Stimulated activated CD8-positive, alpha-beta memory T cell treated with anti-CD3 and anti-CD28 coated beads, Interleukin-4, amount 100 ng/mL, for 48 hours (primary cell): ENCODE measurements around the gene GALNT2.

Experiments
- DNase-seq: peaks from one replicate; pipeline ENCODE4 v3.0.0-alpha.2; 2020

Gene GALNT2

DNA sequence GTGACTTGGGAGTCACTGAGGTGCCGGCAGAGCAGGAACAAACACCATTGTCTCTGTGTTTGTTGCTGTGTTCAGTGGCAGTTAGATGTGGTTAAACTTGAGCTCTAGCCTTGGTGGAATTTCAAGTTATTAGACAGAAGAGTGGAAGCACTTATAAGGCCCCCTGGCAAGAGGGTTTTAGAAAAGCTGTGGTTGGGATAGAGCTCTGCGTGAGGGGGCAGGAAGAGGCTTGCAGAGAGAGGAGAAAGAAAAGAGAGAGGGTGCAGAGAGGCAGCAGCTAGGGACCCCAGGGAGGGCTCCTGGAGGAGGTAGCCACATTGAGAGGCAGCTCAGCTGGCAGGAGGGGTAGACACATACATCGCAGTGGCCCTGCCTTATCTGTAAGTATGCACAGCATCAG lies 128.2 kb downstream of the GALNT2 start:
- DNase-seq: no peak

GRCh38 chr1:230196077-230196476 lies 129.0 kb downstream of the GALNT2 start:
- no peak for DNase-seq

DNA sequence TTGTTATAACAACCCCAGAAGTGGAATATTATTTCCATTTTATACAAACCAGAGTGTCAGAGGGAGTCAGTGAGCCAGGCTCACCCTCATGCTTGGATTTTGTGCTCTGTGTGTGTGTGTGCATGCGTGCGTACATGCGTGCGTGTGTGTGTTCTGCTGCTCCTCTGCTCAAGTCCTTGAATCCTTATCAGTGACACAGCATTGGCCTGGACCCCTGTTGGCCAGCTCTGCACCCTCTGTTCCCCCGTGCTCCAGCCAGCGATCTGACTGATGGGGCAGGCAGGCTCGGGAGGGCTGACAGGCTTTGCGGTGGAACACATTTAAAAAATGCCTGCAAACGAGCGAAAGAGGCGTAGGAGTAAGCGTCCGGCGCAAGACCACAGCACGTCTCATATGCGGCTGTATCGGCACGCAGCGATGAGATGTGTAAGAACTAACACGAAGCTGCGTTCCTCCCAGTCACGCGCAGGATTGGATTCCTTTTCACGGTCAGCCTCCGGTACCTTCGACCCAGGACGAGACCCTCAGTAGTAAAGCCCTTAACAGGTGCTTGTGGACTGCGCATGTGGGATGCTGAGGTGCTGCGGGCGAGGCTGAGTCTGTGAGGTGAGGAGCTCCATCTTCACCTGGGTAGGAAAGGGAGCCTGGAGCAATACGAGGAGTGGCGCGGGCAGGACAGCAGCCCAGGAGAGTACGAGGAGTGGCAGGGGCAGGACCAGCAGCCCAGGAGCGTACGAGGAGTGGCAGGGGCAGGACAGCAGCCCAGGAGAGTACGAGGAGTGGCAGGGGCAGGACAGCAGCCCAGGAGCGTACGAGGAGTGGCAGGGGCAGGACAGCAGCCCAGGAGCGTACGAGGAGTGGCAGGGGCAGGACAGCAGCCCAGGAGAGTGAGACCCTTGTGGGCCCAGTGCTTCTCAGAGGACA lies 130.9 kb downstream of the GALNT2 start:
- DNase-seq: no peak

GRCh38 chr1:230199034-230199433 lies 132.0 kb downstream of the GALNT2 start:
- no peak for DNase-seq

- no peak for DNase-seq
Measured at GRCh38 chr1:230199554-230199953, 132.5 kb downstream of the GALNT2 start.

GRCh38 chr1:230200276-230200675 lies 133.2 kb downstream of the GALNT2 start:
- no peak for DNase-seq

DNA sequence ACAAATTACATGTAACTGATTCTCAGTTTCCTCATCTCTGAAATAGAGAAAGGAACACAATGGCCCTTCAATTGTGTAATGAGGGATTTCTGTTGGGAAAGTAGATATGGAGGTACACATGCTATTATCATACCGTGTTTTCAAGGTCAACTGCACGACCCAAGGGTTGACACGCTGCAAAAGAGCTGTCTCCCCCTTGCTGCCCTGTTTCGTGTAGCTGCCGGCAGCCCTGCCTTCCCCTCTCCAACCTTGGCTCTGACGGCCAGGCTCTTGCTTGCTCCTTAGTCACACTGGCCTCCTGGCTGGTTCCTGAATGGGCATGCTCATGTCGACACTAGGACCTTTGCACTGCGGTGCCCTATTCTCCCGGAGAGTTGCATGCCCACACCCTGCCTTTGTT lies 134.4 kb downstream of the GALNT2 start:
- DNase-seq: no peak

DNA sequence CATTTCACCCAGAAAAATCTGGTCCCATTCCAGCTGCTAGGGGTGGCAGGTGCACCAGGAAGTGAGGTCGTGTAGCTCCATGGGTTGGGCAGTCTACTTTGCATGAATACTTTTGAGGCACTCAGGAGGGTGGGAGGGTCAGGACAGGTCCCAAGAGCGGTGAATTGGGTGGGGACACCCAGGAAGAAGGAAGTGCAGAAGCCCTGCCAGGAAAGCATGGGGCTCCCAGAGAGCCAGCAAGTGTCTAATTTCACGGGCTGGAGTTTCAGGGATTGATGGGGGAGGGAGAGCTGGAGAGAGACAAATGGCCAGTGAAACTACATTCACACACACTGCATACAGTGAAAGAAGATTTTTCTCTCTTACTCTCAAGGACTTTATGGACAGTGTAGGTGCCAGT lies 137.8 kb downstream of the GALNT2 start:
- DNase-seq: no peak

DNA sequence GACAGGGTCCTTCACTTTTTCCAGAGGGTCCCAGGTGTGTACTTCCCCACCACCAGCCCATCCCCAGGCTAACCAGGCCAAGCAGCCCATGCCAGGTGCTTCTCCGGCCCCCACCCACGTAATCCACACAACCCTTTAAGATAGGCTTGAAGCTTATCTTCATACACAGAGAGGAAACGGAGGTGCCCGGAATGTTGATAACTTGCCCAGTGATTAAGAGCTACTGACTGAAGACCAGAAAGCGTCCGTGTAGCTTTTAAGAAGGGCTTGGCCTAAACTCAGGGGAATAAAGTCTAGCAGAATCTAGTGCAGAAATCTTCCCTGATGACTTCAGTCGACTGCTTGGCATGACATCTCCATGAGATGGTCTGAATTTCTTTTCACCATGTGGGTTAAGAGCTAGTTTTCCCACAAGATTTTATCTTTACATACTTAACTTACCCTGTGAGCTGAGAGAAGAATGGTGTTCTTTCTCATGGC lies 138.7 kb downstream of the GALNT2 start:
- DNase-seq: no peak

GRCh38 chr1:230206207-230206606 lies 139.2 kb downstream of the GALNT2 start:
- DNase-seq: no peak

DNA sequence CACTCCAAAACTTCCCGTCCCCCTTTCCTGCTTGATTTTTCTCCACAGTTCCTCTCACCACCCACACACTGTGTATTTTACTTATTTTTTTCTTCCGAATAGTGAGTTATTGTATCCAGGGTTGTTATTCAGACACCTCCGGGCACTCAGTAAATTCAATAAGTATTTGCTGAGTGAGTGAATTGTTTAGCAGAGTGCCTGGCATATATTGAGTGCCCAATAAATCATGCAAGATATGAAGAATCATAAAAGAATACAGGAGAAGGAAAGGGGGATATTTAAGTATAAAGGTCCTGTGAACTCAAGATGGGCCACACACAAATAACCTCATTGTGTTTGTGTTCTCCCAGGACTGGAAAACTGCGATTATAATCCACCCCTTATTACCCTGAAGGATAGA lies 139.9 kb downstream of the GALNT2 start:
- DNase-seq: no peak

- no peak for DNase-seq
Measured at GRCh38 chr1:230207598-230207997, 140.6 kb downstream of the GALNT2 start.

DNA sequence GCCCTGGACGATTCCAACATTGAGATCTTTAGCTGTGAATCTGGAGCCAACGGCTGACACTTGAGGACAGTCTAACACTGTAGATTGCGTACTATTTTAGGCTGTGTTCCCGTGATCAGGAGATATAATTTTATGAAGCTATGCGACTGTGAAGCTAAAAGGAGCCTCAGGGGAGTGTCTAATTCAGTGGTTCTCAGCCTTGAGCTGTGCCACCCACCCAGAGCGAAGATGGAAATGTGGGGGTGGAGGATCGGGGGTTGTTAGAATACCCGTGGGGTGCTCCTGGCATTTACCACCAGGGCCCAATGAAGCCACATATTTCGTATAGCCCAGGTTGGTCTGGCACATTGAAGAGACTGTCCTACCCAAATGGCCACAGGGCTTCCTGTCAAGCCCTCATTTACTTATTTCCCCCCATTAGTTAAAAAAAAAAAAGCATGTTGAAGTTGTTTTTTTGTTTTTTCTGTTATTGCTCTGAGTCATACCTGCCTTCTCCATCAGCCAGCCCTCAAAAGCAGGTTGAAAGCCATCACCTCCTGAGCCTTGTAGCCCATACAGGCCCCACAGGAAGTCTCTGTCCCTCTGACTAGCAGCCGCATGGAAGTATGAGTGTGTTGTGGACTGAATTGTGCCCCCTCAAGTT lies 141.7 kb downstream of the GALNT2 start:
- peak; percentile 65 for DNase-seq

DNA sequence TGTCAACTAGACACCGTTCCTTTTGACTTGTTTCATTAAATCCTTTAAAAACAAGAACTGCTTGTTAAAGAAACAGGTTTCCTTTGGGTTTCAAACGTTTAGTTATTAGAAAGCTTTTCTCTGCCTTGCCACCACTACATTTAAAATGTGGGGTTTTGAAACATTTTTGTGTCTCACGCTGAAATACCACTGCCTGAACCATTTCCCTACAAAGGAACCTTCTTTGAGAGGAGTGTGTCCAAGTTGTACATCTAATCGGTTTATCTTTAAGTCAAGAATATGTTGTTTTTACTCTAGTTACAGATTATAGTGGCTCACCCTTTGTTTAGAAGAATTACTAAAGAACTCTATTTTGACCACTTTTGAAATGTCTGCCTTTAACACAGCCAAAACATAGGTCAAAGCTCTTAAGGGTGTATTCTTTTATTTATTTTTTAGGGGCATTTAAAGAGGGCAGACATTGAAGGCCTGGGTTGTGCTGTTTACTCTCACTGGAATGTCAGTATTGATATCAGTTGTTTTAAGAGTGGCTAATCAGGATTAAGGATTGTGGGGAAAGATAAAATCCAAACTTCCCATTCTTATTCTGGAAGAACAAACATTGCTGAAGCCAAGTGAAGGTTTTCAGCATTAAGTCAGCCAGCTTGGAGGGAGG lies 143.4 kb downstream of the GALNT2 start:
- DNase-seq: no peak

DNA sequence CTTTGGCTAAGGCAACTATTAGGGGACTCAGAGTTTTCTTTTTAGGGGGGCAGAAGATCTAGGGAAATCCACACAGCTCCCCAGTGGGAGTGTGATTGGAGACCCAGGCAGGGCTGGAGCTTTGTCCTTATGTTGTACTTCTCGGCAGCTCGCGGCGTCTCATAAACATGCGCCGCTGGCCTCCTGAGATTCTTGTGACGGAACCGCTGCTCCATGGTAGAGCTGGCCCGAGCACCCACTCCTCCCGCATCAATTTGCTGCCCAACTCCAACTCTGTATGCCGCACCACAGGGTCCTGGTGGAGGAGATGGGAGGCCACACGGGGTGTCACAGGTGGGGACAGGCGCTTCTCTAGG lies 143.9 kb downstream of the GALNT2 start:
- no peak for DNase-seq

GRCh38 chr1:230211436-230212145 lies 144.6 kb downstream of the GALNT2 start:
- no peak for DNase-seq

DNA sequence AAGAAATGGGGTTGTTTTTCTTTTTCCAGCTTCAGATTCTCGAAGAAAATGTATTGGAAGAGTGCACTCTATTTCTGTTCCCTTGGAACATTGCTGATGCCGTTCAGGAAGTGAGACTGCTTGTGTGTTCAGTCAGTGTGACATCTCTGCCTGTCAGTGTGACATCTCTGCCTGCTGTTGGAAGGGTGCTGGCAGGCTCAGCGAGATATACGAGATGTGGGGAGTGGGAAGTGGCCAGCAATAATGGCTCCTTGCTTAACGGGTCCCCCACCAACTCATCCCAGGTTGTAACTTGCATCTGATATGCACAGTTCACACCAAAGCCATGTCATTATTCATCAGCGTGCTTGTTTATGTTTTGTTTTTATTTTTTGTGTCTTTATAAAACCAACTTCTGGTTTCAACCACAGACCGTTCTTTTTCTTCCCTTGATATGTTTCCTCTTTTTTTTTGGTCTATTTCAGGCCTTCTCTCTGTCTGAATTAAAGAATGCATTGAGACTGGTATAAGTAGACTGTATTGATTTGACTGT lies 145.4 kb downstream of the GALNT2 start:
- no peak for DNase-seq

DNA sequence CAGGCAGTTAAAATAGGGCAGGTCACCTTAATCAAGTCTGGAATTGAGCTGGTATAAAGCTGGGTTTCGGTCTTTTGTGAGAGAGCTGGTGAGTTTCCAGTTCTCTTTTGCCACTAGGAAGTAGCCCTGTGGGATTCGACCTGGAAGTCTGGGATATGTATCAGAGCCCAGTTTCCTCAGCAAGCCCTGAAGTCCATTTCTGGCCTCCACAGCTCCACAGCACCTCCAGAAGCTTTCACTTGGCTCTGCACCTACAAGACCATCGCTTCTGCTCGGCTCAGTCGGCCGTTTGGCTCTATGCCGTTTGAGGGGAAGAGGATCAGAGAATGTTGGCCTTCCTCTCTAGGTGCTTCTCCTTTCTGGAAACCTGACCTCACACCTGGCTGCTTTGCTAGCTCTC lies 148.0 kb downstream of the GALNT2 start:
- DNase-seq: no peak

- no peak for DNase-seq
Measured at GRCh38 chr1:230215529-230215928, 148.5 kb downstream of the GALNT2 start.

- DNase-seq: no peak
Measured at GRCh38 chr1:230216896-230217295, 149.9 kb downstream of the GALNT2 start.

GRCh38 chr1:230218667-230219066 lies 151.6 kb downstream of the GALNT2 start:
- DNase-seq: no peak

DNA sequence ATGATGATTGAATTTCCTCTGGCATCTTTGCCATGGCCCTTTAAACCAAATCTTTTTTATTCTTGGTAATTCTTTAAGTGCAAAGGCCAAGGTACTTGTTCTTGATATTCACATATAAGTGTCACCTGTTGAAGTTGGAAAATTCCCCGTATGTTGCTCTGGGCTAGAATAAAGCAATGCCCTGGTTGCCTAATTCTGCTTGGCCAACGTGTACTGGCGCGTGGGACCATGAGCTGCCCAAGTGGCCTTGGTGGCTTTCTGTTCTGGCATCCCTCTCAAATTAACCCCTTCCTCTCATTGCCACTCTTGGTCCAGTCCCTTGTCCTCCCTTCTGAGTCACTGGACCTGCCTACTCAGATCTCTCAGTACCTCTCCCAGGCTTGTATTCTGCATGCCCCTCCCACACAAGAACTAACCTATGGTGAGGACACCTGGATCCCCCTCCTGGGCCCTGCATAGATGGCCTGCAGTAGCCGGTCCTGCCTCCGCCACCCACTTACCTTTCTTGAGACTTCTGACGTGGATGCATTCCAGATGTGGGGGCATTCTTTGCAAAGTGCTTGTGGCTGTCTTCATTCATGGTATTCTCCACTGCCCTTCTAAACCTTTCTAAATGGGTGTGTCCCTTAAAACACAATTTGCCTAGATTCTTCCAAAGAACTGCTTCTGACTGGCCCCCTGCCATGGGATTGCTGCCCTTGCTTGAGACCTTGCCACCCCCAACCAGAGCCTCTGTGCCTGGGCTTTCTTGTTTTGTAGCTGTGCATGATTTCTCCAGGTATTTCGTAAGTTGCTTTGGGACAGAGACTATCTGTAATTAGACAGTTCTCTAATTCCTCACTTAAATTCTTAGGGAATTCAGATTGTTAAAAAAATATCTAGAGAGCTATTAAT lies 152.4 kb downstream of the GALNT2 start:
- no peak for DNase-seq
